ENCODE measurements around the gene ARSJ. TPM values are rescaled to one million over a fixed set of nuclear protein-coding genes. Genes with fewer than 3 reads are reported as not detected.

Gene ARSJ
- 49.3 and 69.5 TPM in 2 replicates for total RNA-seq

- peak; percentile 86 for DNase-seq (ENCODE audit: low read depth)
- peak within 1 kb of the TSS; percentile 87 for H3K4me3 ChIP-seq (ENCODE audit: low read depth, low read length)
- TF ChIP-seq, protein P1, sequence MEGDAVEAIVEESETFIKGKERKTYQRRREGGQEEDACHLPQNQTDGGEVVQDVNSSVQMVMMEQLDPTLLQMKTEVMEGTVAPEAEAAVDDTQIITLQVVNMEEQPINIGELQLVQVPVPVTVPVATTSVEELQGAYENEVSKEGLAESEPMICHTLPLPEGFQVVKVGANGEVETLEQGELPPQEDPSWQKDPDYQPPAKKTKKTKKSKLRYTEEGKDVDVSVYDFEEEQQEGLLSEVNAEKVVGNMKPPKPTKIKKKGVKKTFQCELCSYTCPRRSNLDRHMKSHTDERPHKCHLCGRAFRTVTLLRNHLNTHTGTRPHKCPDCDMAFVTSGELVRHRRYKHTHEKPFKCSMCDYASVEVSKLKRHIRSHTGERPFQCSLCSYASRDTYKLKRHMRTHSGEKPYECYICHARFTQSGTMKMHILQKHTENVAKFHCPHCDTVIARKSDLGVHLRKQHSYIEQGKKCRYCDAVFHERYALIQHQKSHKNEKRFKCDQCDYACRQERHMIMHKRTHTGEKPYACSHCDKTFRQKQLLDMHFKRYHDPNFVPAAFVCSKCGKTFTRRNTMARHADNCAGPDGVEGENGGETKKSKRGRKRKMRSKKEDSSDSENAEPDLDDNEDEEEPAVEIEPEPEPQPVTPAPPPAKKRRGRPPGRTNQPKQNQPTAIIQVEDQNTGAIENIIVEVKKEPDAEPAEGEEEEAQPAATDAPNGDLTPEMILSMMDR (IDR thresholded peaks at IDR 0.05; ENCODE audit: insufficient read depth, low read depth, low read length) = peak; percentile 11
These were observed at the start of gene ARSJ for GRCh38 chr4:113979148-113979904. TSS of gene ARSJ (minus strand) at chr4:113979647. CDS start at chr4:113978834, 813 bp downstream.

DNA sequence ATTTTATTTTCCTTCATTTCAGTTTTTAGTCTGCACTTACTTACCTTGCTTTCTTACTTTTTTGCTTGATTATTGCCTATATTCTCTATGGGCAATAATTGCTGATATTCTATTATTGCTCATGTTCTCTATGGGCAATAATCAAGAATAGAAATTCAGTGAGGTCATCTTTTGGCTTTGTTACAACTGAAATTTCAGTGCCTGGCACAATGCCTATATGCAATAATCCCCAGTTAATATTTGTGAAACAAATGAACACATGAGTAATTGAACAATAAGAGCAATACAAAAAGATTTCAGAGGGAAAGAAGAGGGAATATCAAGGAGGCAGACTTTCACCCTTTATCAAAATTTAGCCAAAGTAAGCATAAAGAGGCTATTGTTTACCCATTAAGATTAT, 48.6 kb upstream of the ARSJ start:
- DNase-seq (ENCODE audit: low read depth) = no peak
- TF ChIP-seq, protein P1 (IDR thresholded peaks at IDR 0.05; ENCODE audit: insufficient read depth, low read depth, low read length) = no peak
- no peak overlapping the region for H3K4me3 ChIP-seq (ENCODE audit: low read depth, low read length)

- TF ChIP-seq, protein P1 (IDR thresholded peaks at IDR 0.05; ENCODE audit: insufficient read depth, low read depth, low read length) = no peak
- DNase-seq (ENCODE audit: low read depth) = no peak
These were observed 48.1 kb upstream of the ARSJ start for GRCh38 chr4:114027596-114027995.

DNA sequence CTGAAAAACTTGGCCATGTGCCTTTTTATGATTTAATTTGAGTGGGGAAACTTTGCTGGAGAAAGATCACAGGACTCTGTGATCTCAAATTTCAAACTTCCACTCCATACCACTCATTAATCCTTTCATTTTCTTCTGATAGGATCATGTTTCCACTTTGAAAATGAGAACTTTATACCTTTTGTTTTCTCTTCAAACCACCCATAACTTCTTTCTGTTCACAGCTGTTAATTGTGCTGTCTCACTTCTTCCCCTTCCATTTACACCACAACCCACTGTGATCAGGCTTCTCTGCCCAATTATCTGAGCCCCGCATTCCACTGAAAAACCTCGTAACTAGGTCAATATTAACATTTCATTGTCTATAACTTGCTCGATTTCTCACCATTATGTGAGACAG, 47.0 kb upstream of the ARSJ start:
- DNase-seq (ENCODE audit: low read depth) = no peak
- H3K4me3 ChIP-seq (ENCODE audit: low read depth, low read length) = no peak overlapping the region
- TF ChIP-seq, protein P1 (IDR thresholded peaks at IDR 0.05; ENCODE audit: insufficient read depth, low read depth, low read length) = no peak

More at GRCh38 chr4:114027596-114027995, 48.1 kb upstream of the ARSJ start:
- H3K4me3 ChIP-seq (ENCODE audit: low read depth, low read length) = no peak overlapping the region

- H3K4me3 ChIP-seq (ENCODE audit: low read depth, low read length) = no peak overlapping the region
- DNase-seq (ENCODE audit: low read depth) = no peak
- TF ChIP-seq, protein P1 (IDR thresholded peaks at IDR 0.05; ENCODE audit: insufficient read depth, low read depth, low read length) = no peak
These were observed 45.8 kb upstream of the ARSJ start for GRCh38 chr4:114025176-114025777.

GRCh38 chr4:114021451-114021850, 42.0 kb upstream of the ARSJ start:
- no peak for DNase-seq (ENCODE audit: low read depth)
- TF ChIP-seq, protein P1 (IDR thresholded peaks at IDR 0.05; ENCODE audit: insufficient read depth, low read depth, low read length) = no peak
- H3K4me3 ChIP-seq (ENCODE audit: low read depth, low read length) = no peak overlapping the region

Measured in fibroblast of villous mesenchyme (primary cell).